GM18858 (cell line): ENCODE results near the gene LIG1.

ENCODE experiments used
- ATAC-seq: cut with Tn5 transposase; IDR thresholded peaks from one replicate; pipeline ENCODE4 v1.9.1; 2021; ENCODE audit not compliant: unreplicated experiment

The LIG1 gene

GRCh38 chr19:48182434-48182833, 12.3 kb upstream of the LIG1 start:
- ATAC-seq, result no peak

GRCh38 chr19:48181505-48181904, 11.4 kb upstream of the LIG1 start:
- ATAC-seq, result no peak

- ATAC-seq, result no peak
Measured at GRCh38 chr19:48176226-48176625, 6.1 kb upstream of the LIG1 start.

- no peak for ATAC-seq
Measured at GRCh38 chr19:48175578-48175977, 5.4 kb upstream of the LIG1 start.

- ATAC-seq, result no peak
Measured at GRCh38 chr19:48174445-48175030, 4.4 kb upstream of the LIG1 start.

GRCh38 chr19:48171710-48172109, 1.6 kb upstream of the LIG1 start:
- ATAC-seq, result no peak

GRCh38 chr19:48170817-48171347, 738 bp upstream of the LIG1 start:
- ATAC-seq, result no peak

GRCh38 chr19:48169578-48169938, 586 bp downstream of the LIG1 start:
- no peak for ATAC-seq

- no peak for ATAC-seq
Measured at GRCh38 chr19:48168689-48169088, 1.5 kb downstream of the LIG1 start.

- ATAC-seq, result no peak
Measured at GRCh38 chr19:48158210-48158790, 11.8 kb downstream of the LIG1 start.

GRCh38 chr19:48154003-48154402, 16.1 kb downstream of the LIG1 start:
- no peak for ATAC-seq

GRCh38 chr19:48152551-48152950, 17.6 kb downstream of the LIG1 start:
- ATAC-seq, result no peak

- ATAC-seq, result no peak
Measured at GRCh38 chr19:48149430-48149829, 20.7 kb downstream of the LIG1 start.

GRCh38 chr19:48148576-48148975, 21.6 kb downstream of the LIG1 start:
- ATAC-seq, result no peak

GRCh38 chr19:48147597-48148175, 22.5 kb downstream of the LIG1 start:
- ATAC-seq, result no peak

- no peak for ATAC-seq
Measured at GRCh38 chr19:48139053-48139452, 31.1 kb downstream of the LIG1 start.

- no peak for ATAC-seq
Measured at GRCh38 chr19:48137411-48137810, 32.7 kb downstream of the LIG1 start.

- no peak for ATAC-seq
Measured at GRCh38 chr19:48136547-48136946, 33.6 kb downstream of the LIG1 start.

- ATAC-seq, result no peak
Measured at GRCh38 chr19:48135411-48135810, 34.7 kb downstream of the LIG1 start.

- ATAC-seq, result no peak
Measured at GRCh38 chr19:48133094-48133493, 37.0 kb downstream of the LIG1 start.

- ATAC-seq, result no peak
Measured at GRCh38 chr19:48127561-48127960, 42.6 kb downstream of the LIG1 start.

- no peak for ATAC-seq
Measured at GRCh38 chr19:48123907-48124651, 46.1 kb downstream of the LIG1 start.
